DMS153 treated with DMSO at 0.1 percent for 48 hours (cell line): Measurements from ENCODE around the gene RERE.

Source experiments
- DNase-seq: peaks from one replicate; lab custom pipeline; 2025; ENCODE audit not compliant: unreplicated experiment; lab: John Stamatoyannopoulos, UW

Gene RERE

DNA sequence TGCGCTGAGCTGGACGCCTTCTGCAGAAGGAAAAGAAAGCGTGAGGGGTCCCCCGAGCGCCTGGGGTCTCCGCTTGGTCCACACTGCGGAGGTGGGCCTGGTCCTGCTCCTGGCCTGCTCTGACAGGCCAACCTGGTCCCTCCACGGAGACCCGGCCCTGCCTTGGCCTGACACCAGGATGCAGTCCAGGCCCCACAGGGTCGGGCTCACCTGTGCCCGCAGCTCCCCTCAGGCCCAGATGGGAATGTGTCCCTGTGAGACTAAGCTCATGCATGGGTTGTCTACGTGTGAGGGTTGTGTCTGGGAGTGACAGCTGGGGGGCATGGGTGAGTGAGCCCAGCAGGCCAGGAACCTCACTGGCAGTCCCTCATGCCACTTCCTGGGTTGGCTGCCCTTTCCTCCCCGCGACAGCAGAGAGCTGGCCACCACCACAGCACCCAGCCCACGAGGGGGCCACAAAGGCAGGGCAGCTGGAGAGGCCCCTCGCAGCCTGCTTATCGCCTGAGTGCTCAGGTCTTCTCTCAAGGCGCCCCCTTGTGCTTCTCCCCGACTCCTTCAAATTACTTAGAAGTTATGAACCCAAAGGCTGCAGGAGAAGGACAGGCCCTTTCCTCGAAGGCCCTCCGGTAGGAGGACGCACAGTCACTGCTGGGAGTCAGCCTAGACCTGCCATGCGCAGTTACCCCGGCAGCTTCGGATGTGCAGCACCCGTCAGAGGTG is 458.4 kb downstream of the RERE start:
- DNase-seq, result no peak

DNA sequence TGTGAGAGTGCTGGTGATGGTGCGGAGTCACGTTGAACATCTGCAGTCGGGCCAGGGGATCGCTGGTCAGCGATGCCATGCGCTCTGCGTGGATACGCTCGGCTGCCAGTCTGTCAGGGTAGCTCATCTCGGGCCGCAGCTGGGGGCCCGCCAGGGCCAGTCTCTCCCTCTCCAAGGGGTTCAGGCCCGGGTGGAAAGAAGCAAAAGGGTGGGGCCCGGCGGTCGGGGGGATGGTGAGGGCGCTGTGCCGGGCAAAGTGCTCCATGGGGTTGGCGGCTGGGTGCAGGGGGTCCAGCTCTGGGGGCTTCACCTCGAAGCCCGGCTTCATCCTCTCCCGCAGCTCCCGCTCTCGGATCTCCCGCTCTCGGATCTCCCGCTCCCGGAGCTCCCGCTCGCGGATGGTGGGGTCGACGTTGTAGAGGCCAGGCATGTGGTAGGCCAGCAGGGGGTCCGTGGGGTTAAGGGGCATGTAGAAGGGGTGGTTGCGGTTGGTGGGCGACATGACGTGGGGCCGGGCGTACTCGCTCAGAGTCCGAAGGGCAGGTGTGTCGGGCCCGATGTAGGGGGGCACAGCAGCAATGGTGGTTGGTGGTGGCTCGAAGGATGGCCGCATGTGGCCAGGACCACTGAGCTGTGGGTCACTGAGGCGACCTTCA is 459.1 kb downstream of the RERE start:
- no peak for DNase-seq

DNA sequence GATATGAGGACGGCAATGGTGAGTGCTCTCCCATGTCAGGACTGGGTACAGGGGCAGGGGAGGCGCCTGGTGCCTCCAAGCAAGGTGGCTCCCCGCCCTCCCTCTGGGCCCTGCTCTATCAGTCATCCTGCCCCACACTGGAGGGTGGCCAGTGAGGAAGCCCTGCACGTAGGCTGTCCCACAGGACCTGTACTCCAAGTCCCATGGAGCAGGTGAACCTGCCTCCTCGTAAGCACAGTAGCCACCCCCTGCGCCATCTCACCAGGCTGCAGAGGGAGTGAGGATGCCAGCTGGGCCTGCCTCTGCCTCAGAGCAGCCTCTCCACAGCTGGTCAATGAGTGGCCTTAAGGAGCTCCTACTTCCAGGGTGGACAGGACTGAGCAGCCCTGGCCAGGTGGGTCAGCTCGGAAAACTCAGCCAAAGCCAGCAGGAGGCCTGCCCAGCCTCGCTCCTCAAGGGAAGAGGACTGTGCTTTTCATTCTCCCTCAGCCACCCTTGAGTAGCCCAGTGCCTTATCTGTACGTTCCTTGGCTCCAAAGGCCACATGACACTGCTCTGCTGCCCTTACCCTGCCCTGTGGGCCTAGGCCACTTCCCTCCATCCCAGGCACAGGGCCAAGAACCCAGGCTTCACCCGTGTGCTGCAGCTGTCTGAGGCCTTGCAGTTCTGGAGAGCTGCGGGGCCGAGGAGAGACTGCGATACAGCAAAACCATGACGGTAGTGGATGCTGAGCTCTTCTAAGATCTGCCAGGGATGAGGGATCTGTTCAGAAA is 459.9 kb downstream of the RERE start:
- DNase-seq, result no peak

DNA sequence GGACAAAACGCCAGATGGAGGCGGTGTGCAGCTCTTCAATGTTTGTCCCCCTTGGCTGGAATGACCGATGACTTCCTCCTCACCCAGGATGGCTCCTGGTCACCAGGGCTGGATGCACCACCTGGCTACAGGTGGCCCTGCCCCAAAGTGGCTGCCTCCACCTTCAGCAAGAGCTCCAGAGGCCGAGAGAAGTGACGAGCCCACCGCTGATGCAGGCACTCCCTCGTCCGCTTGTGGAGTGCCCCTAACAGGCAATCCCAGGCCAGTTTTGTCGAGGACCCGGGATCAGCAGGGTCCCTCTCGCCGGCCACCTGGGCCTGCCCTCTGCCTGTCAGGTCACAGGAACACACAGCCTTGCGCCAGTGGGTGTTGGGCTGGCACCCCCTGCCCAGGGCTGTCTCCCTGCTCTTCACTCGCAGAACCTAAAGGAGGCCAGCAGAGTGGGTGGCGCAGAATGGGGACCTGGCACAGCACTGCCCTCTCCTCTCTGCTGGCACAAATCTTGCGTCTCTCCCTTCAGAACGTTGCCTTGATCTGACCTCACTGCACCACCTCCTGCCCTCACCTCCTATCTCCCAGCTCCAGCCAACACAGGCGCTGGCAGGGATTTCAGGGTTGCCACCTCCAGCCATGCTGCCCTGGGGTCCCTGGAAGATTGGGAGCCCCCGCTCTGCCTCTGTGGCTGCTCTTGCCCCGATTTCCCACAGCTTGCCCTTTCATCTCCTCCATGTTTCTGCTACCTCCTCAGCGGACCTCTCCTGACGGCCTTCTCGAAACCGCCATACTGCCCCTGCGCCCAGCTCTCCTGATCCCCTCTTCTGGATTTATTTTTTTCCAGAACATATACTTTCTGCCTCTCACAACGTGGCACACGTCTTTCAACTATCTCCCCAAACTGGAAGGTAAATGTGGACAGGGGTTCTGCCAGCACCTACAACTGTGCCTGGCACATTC is 460.9 kb downstream of the RERE start:
- DNase-seq, result no peak

DNA sequence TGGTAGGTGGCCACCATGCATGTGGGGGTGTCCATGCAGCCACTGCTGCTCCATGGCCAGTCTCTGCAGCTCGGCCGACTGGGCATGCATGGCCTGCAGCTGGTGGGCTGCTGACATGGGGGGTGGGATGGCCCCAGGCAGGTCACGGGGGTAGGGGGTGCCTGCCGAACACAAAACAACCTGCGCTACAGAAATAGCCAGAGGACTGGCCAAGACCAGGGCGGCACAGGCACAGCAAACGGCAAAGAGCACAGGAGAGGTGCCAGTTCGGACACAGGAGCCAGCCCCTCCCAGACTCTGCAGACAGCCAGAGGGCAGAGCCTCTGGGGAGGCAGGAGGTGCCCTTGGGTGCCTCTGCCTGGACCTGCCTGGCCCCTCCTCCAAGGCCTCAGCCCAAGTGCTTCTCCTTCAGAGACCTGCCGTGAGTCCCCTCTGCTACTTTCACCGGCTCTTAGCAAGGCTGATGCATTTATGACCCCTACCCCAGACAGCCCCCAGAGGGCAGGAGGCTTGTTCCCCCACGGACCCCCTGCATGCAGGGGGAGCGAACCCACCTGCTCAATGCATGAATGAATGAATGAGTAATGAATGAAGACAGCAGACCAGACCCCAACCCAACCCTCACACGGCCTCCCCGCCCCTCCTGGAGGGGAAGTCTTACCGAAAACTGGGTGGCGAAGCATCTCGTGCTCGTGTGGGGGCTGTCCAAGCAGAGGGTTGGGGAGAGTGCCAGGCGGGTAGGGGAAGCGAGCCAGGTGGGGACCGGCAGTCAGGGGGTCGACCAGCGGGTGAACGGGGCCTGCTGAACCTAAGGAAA is 461.8 kb downstream of the RERE start:
- no peak for DNase-seq

DNA sequence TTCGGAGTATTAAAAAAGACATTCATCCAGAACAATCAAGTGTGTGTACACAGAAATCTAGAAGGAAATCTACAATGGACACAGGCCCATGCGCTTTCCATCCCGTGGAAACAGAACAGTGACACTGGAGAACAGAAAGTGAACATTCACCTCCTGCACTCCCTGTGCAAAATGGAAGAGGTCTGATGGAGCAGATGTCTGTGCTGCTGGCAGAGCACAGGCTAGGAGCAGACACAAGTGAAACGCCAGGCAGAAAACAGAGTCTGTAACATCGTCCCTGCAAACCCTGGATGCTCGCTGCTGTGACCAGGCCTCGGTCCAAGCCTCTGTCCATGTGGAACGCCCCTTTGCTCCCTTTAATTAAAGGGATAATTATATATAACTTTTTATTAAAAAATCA is 463.4 kb downstream of the RERE start:
- DNase-seq, result no peak

DNA sequence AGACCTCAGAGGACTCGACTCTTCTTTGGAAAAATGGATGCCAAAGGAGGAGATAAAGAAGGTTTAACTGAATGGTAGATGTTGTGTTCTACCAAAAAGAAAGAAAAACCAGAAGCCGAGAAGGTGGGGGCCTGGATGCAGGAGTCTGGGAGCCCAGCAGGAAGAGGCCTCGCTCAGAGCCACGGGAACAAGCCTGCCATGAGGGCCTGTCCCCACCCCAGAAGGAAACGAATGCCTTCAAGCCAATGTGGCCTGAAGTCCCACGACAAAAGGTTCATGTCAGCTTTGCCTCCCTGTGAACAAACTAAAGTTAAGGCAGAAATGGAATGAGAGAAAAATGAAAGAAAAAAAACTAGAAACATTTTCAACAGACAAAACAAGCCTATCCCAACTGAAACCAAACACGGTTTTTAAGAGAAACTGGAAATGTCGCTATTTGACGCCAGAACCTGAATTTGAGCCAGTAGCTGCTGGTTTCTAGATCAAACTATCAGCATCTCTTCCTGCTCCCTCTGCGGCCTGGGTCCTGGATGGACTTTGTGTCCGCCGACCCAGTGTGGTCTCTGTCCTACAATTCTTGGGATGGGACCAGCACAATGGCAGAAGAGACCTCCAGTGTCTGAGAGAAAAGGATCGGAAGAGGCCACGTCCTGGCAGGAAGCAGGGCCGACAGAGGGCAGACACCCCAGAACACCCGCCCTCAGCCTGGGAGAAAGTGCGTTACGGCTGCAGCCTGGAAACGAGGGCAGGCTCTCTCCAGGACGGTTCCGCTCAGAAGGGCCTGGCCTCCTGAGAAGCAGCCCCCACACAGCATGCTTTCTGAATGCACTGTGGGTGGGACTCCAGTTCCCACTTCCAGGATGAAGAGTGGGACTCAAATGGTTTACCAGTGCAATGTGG is 464.3 kb downstream of the RERE start:
- no peak for DNase-seq

DNA sequence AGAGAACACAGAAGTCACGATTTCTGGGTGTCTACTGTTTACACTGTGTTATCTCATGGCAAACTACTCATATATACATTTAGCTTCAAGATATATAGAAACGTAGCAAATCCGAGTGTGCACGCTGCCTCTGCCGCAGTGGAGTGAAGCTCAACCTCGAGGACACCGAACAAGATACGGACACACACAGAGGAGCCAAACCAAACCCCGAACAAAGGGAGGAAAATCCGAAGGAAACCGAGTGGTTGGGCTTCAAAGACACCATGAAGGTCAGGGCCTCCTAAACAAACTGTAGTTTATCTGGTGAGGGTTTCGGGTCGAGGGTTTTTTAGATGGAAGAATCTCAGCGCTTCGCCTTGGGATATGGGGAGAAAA is 465.0 kb downstream of the RERE start:
- DNase-seq, result no peak

DNA sequence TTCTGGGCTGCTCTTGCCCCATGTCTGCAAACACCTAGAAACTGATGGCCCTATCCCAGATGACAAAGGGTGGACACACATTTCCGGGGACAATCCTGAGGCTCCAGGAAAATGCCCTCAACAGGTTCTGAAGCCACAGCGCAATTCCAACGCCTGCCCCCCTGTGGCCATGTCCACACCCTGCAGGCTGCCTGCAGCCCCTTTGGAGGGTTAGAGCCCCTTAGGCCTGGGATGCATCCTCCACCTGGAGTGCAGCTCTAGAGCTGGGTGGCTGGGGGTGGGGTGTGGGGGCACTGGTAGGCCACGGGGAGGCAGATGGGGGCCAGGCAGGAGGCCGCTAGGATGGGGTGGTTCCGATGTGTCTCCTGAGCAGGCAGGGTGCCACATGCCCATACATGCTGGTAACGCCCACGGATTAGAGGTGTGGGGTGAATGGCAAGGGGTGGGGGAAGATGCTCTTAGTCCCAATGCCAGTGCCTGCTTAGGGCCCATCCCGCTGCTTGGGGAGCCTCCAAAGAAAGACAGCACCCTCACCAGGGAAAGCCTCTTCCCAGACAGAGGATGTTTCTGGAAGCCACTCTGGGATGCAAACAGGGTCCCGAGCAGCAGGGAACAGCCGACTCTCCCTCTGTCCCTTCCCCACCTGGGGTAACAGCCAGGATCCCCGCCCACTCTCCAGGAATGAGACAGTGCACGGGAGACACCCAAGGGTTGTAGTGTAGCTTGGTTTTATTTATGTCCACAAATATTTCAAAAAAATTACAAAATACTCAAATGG is 465.6 kb downstream of the RERE start:
- DNase-seq, result no peak

DNA sequence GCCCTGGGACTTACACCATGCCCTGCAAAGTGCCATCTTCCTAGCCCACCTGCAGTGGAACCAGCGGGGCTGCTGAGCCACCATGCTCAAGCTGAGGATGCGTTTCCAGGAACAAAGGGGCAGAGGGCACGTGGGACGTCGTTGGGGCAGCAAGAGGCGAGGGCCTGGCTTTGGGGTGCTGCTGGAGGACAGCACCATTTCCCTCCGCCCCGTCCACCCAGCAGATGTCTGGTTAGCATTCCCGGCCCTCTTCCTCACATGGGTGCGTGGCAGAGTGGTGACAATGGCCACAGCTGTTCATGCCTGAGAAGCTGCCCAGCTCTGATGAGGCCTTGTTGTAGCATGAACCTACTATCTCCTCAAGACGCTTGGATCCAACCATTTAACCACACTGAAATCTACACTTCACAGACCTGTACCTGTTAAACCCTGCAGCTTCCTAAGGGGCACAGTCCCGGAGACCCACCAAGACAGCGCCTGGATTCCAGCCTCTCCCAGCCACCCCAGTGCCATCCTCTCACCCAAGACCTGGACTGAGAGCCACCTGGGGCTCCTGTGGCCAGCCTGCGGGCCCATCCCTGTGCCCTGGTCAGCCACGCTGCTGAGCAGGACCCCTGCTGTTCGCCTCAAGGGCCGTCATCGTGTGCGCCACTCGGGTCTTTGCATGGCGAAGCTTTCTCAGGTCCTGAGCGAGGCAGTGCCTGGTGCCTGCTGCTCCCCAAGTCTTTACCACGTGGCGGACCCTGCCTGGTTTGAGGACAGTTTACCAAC is 466.3 kb downstream of the RERE start:
- no peak for DNase-seq

DNA sequence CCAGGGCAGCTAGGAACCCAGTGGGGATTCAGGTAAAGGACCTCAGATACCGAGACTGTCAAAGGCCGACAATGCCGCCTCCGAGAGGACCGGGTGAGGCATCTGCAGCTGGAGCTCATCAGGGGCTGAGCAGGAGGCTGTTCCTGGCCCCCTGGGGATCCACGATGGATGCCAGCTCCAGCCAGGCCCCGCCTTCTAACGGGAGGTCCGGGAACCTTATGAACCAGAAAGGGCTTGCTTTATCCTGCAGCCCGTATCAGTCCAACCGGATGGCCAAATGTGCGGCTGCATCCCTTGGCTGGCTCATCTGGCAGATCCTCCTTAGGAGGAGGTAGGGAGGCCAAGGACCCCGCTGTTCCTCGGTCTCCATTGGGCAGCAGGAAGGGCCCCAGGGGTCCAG is 467.5 kb downstream of the RERE start:
- DNase-seq, result no peak

DNA sequence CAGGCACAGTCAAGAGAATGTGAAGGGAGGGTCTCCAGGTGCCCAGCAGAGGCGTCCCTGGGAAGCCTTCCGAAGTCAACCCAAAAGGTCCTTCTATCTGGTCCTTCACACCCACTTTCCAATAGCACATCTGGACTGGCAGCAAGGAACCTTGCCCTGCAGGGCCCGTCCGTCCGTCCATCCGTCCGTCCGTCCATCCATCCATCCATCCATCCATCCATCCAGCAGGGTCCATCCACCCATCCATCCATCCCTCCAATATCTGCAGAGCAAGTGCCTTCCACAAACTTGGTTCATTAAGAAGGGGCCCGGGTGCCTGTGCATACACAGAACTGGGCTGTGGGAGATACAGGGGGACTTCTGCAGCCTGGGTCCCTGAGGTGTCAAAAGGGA is 468.0 kb downstream of the RERE start:
- no peak for DNase-seq

DNA sequence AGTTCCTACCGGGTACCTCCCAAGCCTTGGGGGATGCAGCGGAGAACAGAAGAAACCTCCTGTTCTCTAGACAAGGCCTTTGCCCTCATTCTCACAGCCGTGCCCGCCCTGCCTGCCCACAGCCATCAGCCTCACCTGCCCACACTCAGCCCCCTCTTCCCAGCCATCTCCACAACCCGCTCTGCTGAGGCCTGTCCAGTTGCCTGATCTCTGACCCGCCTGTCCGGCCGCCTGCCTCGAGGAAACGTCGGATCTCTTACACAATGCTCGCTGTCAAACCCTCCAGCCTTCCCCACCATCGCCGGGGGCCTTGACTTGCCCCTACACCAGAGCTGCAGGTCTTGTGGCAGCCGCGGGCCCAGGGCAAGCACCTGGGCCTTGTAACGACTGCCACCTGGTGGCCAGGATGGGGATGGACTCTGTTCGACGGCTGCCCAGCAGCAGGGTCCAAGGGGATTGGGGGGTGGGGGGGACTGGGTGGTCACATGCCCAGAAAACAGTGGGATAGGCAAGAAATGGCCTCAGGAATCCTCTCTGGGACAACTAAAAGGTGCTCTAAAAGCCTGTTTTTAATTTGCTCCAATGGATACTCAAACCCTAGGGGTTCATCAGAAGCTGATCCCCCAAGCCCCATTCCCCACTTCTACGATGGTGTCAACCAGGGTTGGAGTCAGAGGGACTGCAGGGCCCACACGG is 468.5 kb downstream of the RERE start:
- DNase-seq, result peak; percentile 74

DNA sequence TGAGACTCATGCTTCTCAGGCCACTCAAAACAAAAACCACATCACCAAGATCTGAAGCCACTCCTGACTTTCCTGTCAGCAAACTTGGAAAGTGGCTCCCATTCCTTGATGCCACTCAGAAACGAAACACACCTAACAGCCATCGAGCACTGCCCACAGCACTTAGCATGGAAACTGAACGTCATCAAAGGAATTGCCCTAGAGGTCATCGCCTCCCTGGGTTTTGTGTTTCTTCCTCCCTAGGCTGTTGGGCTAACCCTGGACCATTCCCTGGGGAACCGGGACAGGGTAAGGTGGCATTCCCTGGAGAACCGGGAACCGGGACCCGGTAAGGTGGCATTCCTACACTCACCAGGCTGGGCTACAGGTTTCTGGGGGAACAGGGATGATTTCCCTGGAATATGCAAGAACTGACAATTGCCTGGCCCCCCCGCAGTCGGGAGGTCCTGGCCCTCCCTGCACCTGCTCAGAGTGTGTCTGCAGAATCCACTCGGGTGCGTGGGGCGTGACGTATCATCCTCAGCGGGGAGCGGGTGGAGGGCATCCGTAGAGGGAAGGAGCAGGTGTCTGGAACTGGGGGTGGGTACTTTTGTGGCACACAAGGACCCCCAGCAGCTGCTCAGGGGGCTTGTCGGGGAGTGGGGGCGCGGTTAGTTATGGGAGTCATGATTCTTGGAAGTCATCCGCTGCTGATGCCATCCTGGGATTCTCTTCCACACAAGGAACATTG is 469.2 kb downstream of the RERE start:
- DNase-seq, result peak; percentile 79

DNA sequence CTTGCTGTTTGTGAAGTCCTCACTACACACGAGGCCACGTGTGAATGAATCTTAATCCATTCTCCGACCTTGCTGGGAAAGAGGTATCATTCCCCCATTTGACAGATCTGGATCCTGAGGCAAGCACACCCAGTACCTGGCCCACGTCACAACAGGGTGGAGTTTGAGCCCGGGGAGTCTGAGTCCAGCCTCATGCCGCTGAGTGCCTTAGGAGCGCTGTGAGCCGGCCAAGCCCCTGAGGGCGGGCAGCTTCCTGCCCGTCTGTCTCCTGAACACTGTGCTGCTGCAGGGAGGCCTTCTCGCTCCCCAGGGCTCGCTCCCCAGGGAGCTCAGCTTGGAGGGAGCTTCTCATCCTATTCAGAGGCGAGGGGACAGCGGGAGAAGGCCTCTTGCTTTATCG is 469.8 kb downstream of the RERE start:
- peak; percentile 84 for DNase-seq

DNA sequence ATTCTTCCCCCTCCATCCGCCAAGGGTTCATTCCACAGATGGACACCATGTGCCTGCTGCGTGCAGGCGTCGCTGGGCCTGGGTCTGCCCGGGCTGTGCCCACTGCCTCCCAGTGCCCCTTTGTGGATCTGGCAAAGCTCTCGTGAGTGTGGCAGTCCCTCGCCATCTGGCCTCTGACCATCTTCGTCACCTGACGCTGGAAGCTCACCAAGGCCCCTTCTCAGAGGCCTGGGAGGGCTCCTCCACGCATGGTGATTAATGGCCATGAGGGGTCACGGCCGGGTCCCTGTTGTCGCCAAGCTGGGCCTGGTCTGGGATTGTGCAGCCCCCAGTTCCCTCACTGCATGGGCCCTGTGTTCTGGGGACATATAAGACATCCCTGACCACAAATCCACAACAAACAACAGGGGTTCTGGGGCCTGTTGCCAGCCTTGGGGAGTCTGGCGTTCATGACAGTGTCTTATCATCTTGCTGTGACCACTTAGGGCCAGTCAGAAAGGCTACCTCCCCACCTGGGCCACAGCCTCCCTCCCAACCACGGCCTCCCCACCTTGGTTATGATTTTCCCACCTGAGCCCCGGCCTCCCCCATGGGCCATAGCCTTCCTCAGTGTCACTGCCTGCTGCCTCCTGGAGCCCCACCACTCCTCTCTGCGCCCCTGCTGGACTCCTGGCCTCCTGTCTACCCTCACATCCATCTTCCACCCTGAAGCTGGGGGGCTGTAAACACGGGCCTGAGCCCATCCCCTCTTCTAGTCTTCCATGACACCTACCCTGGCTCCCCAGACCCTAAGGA is 471.6 kb downstream of the RERE start:
- DNase-seq, result no peak
